KOPT-K1 (cell line): Measurements from ENCODE around the gene CPA2.
"Not testable (repeated sequence)": the region's sequence is repeated elsewhere in the genome, so short reads cannot be mapped to it uniquely, and the experiment has no call there.

Source experiments
- H3K27ac ChIP-seq: fragments of 200-600 bp; sonication (generic); 2 replicates; pipeline ENCODE4 v1.5.1; 2016; ENCODE audit warnings: antibody characterized with exemption, mild to moderate bottlenecking, low read depth, low read length; ENCODE audit not compliant: poor library complexity, severe bottlenecking
- H3K36me3 ChIP-seq: fragments of 200-600 bp; sonication (generic); 2 replicates; pipeline ENCODE4 v1.5.1; 2017; ENCODE audit warnings: antibody characterized with exemption, mild to moderate bottlenecking, low read length, moderate library complexity; ENCODE audit not compliant: insufficient read depth
- H3K9me3 ChIP-seq: fragments of 200-600 bp; sonication (generic); 2 replicates; pipeline ENCODE4 v1.5.1; 2017; ENCODE audit warnings: antibody characterized with exemption, low read length, mild to moderate bottlenecking; ENCODE audit not compliant: insufficient read depth, poor library complexity, severe bottlenecking

Gene CPA2

DNA sequence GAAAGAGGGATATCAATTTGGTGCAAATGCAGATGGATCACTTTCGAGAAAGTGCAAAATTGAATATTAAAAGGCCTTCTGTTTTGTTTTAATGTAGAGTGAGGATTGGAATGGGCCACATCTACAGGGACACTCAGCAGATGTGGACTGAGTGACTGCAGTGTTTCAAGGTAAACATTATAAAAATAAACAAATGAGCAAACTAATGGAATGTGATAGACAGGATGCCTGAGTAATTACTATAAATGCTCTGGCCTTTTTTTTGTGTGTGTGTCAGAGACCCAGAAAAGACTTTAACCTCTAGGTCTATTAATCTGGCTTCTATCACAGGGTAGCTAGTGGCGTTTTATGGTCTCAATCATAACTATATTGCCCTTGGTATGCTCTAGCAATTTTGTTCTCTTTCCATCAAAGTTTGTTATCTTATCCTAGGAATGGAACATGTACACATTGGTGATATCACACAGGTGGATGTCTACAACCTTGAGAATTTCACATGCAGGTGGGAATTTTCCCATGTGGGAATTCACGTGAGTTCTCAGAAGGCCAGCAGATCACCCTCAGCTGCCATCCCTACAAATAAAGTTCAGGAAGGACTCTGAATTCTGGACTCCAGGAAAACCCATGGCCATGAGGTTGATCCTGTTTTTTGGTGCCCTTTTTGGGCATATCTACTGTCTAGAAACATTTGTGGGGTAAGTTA is at the start of gene CPA2:
Gene CPA2 (plus strand): TSS at position 606 of the 703 bp plus-strand sequence. CDS start 19 bp downstream, at position 625.
- no peak within 1 kb of the TSS for H3K27ac ChIP-seq
- no peaks in the 10 kb centered on the region for H3K9me3 ChIP-seq
- H3K36me3 ChIP-seq: no peaks in the 10 kb centered on the region

DNA sequence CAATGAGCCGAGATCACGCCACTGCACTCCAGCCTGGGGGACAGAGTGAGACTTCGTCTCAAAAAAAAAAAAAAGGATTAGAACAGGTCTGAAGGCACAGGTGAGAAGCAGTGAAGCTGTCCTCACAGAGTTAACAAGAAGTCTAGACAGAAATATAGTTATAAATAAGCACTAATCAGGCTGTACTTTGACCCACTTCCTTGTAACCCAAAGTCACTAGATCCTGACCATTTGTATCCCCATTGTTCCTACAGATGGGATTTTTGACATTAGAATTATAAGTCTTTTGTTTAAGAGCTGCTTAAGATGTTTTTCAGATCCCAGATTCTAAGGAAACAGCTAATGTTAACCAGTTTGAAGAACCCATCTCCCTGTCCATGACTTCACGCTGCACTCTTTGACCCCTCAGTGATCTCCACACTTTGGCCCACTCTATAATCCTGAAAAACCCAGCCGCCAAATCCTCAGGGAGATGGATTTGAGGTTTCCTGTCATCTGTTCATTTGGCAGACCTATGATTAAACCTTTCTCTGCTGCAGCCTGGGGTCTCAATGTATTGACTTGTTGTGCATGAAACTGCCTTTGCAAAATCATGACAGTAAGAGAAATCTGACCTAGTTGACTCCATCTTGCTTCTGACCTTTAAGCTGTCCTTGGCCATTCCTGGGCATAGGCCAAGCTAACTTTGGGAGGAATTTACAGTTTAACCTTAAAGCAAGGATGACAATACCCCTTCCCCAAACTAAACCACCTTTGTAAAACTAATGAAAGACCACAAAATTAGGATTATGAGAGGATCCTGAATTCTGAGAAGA is 47.6 kb upstream of the CPA2 start:
- peaks cover 2% of the 10 kb centered on the region for H3K9me3 ChIP-seq
- H3K36me3 ChIP-seq: no peaks in the 10 kb centered on the region
- H3K27ac ChIP-seq: no peak overlapping the region

DNA sequence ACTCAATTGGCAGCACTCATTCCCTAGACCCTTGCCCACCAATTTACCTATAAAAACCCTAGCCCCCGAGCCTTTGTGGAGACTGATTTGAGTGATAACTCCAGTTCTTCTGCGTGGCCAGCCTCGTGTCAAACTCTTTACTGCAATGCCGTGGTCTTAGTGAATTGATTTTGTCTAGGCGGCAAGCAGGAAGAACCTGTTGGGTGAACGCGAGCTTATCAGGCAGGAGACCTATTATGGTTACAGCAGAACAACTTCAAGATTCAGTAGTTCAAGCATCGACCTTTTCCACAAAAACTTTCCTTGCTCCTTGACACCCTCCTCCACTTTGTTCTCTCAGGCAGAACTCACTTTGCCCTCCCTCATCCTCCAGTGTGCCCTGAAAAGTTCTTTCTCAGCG is 46.8 kb upstream of the CPA2 start:
- Histone ChIP-seq H3K36me3 (no peaks in the 10 kb centered on the region), H3K27ac (no peak overlapping the region), H3K9me3 (peaks cover 3% of the 10 kb centered on the region)

DNA sequence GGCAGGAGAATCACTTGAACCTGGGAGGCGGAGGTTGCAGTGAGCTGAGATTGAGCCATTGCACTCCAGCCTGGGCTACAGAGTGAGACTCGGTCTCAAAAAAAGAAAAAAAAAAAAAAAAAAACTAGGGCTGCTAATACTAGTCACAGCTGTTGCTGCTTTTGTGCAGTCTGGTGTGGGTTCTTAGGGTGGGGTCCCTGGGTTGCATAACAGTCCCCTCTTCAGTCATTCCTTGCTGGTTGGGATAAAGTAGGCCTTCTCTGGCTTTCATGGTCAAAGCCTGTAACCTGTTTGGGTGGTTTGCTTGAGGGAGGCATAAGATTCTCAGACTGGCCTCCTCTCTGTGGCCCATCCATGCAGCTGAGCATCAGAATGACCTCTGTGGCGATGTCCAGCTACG is 44.9 kb upstream of the CPA2 start:
- H3K9me3 ChIP-seq: peaks cover 3% of the 10 kb centered on the region
- H3K36me3 ChIP-seq: no peaks in the 10 kb centered on the region
- H3K27ac ChIP-seq: no peak overlapping the region

DNA sequence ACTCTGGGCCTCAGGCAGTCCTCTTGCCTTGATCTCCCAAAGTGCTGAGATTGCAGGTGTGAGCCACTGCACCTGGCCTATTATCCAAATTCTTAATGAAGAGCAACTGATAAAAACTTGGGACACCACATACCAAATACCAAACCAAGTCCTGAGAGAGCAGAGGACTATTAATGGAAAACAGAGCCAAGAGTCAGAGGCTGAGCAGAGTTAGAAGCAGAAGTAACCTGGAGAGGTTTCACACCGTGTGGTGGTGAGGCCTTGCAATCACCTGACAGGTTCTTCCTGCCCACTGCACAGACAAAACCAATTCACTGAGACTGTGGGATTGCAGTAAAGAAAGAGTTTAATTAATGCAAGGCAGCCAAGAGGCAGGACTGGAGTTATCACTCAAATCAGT is 43.0 kb upstream of the CPA2 start:
- H3K36me3 ChIP-seq: no peaks in the 10 kb centered on the region
- H3K27ac ChIP-seq: no peak overlapping the region
- H3K9me3 ChIP-seq: peaks cover 3% of the 10 kb centered on the region

DNA sequence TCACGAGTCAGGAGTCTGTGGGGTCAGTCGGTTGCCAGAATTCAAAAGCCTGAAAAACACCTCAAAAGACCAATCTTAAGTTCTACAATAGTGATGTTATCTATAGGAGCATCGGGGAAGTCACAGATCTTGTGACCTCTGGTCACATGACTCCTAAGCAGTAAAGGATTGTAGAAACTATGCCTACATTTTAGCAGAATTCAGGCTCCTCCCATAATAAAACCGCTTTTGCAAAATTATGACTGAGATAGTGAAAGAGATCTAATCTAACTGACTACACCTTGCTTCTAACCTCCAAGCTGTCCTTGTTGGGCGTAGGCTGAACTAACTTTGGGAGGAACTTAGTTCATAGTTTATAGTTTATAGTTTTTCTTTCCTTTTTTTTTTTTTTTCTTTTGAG is 42.5 kb upstream of the CPA2 start:
- Histone ChIP-seq H3K27ac (no peak overlapping the region), H3K9me3 (peaks cover 3% of the 10 kb centered on the region), H3K36me3 (no peaks in the 10 kb centered on the region)

DNA sequence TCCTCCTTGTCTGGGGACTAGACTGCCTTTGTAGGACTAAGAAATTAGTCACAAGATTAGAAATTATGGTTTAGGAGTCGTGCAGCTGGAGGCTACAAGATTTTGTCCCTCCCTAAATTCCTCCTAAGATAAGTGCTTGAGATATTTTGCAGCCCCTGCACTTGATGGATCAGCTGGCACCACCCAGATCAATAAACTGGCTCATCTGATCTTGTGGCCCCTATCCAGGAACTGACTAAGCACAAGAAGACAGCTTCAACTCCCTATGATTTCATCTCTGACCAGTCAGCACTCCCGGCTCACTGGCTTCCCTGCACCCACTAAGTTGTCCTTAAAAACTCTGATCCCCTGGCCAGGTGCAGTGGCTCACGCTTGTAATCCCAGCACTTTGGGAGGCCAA is 41.7 kb upstream of the CPA2 start:
- not testable (repeated sequence) for H3K36me3 ChIP-seq, H3K9me3 ChIP-seq, H3K27ac ChIP-seq

DNA sequence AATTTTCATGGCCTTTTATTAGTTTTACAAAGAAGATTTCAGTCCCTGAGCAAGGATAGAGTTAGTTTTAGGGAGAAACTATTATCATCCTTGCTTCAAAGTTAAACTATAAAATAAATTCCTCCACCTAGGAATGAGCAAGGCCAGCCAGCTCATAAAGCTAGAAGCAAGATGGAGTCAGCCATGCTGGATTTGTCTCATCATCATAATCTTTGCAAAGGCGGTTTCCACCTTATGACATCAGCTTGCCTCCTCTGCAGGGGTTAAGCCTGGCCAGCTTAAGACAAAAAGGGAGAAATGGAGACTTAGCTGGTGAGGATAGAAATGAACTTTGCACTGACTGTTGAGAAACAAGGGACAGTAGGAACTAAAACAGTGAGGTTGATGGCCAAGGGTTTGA is 40.3 kb upstream of the CPA2 start:
- Histone ChIP-seq H3K36me3 (no peaks in the 10 kb centered on the region), H3K27ac (no peak overlapping the region)

DNA sequence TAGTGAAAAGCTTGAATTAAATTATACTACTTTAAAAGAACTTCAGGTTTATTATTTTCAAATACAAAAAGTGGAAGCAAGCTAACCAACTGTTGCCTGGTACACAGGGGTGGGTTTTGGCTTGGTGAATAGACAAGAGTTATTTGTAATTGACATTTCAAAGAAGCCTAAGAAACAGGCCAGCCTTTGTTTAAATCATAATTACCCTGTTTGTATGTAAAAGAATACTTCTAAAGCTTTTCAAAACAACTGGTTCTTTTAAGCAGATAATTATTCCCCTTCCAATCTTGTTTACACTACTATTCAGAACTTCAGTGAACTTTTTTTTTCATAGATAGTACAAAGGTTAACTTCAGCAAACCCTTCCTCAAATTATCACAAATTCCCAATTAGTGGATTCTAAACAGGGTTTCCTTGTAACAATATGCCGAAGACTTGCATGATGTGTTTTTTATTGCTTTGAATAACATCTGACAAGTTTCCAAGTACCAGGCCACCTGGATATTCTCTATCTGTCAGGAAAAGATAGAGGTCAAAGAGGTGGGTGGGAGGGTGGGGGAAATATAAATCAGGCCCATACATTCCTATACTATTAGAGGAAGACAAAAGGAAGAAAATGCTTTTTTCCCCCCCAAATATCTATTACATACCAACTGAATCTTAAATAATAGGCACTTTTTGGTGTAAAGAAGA is 38.6 kb upstream of the CPA2 start:
- Histone ChIP-seq H3K36me3 (no peaks in the 10 kb centered on the region), H3K27ac (no peak overlapping the region), H3K9me3 (peaks cover 3% of the 10 kb centered on the region)

More for the DNA sequence above, 40.3 kb upstream of the CPA2 start:
- peaks cover 3% of the 10 kb centered on the region for H3K9me3 ChIP-seq

DNA sequence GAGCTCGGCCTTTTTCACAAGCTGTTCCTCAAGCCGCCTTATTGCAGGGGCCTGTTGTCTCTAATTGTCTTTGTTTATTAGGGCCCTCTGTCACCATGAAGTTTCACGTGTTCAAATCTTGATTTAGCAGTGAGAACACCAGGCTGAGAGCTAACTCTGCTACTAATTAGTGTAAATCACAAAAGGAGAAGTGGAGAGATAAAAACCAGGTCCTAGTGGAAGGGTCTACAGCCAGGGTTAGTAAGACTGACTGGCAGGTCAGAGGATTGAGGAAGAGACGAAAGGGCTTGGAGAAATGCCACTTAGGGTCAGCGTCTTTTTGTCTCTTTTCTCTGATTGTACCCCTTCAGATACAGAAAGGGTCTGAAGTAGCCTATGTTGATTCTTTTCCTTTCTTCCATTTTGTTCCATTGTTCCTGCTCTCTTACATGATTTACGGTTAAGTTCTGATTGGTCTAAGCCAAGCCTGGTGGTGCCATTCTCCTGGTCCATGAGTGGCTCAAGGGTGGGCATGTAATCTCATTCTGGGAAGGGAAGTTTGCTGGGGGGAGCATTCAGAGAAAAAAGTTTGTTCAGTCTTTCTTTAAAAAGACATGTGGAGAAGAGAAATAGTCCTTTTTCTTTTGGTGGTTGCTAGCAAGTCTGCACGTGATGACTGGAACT is 37.7 kb upstream of the CPA2 start:
- H3K27ac ChIP-seq: no peak overlapping the region
- no peaks in the 10 kb centered on the region for H3K36me3 ChIP-seq
- H3K9me3 ChIP-seq: peaks cover 2% of the 10 kb centered on the region

DNA sequence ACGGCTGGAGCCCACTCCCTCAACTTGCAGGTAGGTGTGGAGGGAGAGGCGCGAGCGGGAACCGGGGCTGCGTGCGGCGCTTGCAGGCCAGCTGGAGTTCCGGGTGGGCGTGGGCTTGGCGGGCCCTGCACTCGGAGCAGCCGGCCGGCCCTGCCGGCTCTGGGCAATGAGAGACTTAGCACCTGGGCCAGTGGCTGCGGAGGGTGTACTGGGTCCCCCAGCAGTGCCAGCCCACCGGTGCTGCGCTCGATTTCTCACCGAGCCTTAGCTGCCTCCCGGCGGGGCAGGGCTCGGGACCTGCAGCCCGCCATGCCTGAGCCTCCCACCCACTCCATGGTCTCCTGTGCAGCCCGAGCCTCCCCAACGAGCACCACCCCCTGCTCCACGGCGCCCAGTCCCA is 36.7 kb upstream of the CPA2 start:
- H3K27ac ChIP-seq, H3K36me3 ChIP-seq, H3K9me3 ChIP-seq: not testable (repeated sequence)

DNA sequence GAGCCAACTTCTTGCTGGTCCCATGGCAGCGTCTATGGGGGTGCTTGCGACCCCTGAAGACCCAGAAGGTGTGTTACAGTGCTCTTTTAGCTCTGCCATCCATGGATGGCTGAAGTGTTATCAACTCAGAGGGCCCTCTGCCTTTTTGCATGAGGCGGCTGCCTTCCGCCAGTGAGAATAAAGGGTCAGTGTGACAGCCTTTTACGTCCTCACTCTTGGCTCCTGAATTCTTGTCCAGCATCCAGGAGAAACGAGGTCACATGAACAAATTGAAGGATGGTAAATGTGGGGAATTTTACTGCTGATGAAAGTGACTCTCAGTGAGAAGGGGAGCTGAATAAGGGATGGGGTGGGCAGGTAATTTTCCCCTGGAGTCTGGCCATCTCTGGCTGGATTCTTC is 34.9 kb upstream of the CPA2 start:
- Histone ChIP-seq H3K27ac (no peak overlapping the region), H3K36me3 (no peaks in the 10 kb centered on the region), H3K9me3 (no peaks in the 10 kb centered on the region)

DNA sequence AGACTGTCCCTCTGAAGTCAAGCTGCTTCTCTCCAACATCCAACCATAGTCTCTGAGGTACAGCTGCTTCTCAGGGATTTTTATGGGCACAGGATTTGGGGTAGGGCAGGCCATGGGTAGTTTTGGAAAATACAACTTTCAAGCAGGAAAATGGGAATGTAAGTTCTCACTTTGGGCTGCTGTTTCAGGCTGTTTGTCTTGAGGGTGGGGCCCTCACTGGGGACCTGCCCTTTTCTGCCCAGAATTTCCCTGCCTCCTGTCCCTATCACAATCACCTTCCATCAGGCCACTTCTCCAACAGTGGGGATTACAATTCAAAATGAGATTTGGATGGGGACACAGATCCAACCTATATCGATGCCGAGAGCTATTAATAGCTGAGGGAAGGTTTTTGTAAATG is 34.5 kb upstream of the CPA2 start:
- Histone ChIP-seq H3K27ac (no peak overlapping the region), H3K36me3 (no peaks in the 10 kb centered on the region), H3K9me3 (no peaks in the 10 kb centered on the region)

DNA sequence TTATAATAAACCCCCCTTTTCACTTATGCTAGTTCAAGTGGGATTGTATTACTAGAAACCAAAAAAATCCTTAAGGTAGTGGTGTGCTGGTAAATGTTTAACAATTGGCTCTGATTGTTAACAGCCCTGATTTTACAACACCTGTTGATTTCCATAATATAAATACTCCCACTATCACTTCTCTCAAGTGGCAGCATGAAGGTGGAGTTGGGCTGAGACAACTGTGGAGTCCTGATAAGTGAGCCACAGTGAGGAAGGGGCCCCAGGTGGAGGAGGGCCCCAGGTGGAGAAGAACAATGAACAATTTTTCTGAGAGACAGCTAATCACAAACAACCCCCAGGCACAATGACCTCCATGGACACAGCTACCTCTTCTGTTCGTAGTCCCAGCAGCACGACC is 32.6 kb upstream of the CPA2 start:
- no peaks in the 10 kb centered on the region for H3K9me3 ChIP-seq

DNA sequence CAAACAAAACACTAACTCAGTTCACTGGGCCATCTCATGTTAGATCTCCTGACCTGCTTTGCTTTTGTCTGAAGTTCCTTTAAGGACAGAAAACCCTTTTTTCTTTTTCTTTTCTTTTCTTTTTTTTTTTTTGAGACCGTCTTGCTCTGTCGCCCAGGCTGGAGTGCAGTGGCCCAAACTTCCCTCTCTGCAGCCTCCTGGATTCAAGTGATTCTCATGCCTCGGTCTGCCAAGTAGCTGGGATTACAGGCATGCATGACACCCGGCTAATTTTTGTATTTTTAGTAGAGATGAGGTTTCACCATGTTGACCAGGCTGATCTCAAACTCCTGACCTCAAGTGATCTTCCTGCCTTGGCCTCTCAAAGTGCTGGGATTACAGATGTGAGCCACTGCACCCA is 30.3 kb upstream of the CPA2 start:
- H3K9me3 ChIP-seq: not testable (repeated sequence)

More for the DNA sequence above, 32.6 kb upstream of the CPA2 start:
- Histone ChIP-seq H3K36me3 (no peaks in the 10 kb centered on the region), H3K27ac (no peak overlapping the region)

More for the DNA sequence above, 30.3 kb upstream of the CPA2 start:
- H3K36me3 ChIP-seq, H3K27ac ChIP-seq: not testable (repeated sequence)
